GM12801 (cell line): Measurements from ENCODE around the gene POLR2L.

Source experiments
- CTCF ChIP-seq: IDR thresholded peaks from one replicate; pipeline ENCODE4 v1.5.1; 2011; ENCODE audit warnings: control low read depth; ENCODE audit not compliant: insufficient read length; ENCODE audit errors: extremely low read depth

Gene POLR2L

GRCh38 chr11:796565-797295, 45.6 kb downstream of the POLR2L start:
- TF ChIP-seq CTCF = no peak

GRCh38 chr11:795634-796564, 46.4 kb downstream of the POLR2L start:
- no peak for TF ChIP-seq CTCF

GRCh38 chr11:794766-795633, 47.3 kb downstream of the POLR2L start:
- TF ChIP-seq CTCF = no peak

- no peak for TF ChIP-seq CTCF
Observed at GRCh38 chr11:794013-794765, 48.1 kb downstream of the POLR2L start.

- TF ChIP-seq CTCF = no peak
Observed at GRCh38 chr11:793556-793955, 48.8 kb downstream of the POLR2L start.

- TF ChIP-seq CTCF = no peak
Observed at GRCh38 chr11:792873-793272, 49.5 kb downstream of the POLR2L start.
